ENCODE results near the gene PROS1.
A peak's percentile ranks its signal among the peaks of the same experiment; 100 is the strongest.
"Not testable (repeated sequence)": the region's sequence is repeated elsewhere in the genome, so short reads cannot be mapped to it uniquely, and the experiment has no call there.

PROS1 gene

GRCh38 chr3:93969443-93969842 is 4.3 kb downstream of the PROS1 start:
- DNase-seq: peak; percentile 88

GRCh38 chr3:93965106-93965505 is 8.6 kb downstream of the PROS1 start:
- DNase-seq: not testable (repeated sequence)

GRCh38 chr3:93962798-93963197 is 10.9 kb downstream of the PROS1 start:
- DNase-seq: no peak

- DNase-seq: no peak
Measured at GRCh38 chr3:93961489-93961888, 12.2 kb downstream of the PROS1 start.

GRCh38 chr3:93961026-93961425 is 12.7 kb downstream of the PROS1 start:
- no peak for DNase-seq

- not testable (repeated sequence) for DNase-seq
Measured at GRCh38 chr3:93949958-93950357, 23.7 kb downstream of the PROS1 start.

GRCh38 chr3:93937485-93937884 is 36.2 kb downstream of the PROS1 start:
- DNase-seq: not testable (repeated sequence)

GRCh38 chr3:93936549-93936948 is 37.1 kb downstream of the PROS1 start:
- no peak for DNase-seq

- DNase-seq: no peak
Measured at GRCh38 chr3:93934366-93935046, 39.2 kb downstream of the PROS1 start.

- no peak for DNase-seq
Measured at GRCh38 chr3:93931597-93932229, 42.0 kb downstream of the PROS1 start.

GRCh38 chr3:93930041-93930440 is 43.7 kb downstream of the PROS1 start:
- DNase-seq: no peak

- DNase-seq: no peak
Measured at GRCh38 chr3:93926789-93927188, 46.9 kb downstream of the PROS1 start.

GRCh38 chr3:93924491-93924890 is 49.2 kb downstream of the PROS1 start:
- peak; percentile 27 for DNase-seq

GRCh38 chr3:93923006-93923405 is 50.7 kb downstream of the PROS1 start:
- no peak for DNase-seq

GRCh38 chr3:93917546-93918029 is 56.1 kb downstream of the PROS1 start:
- DNase-seq: not testable (repeated sequence)

- DNase-seq: not testable (repeated sequence)
Measured at GRCh38 chr3:93913623-93914022, 60.1 kb downstream of the PROS1 start.

- DNase-seq: no peak
Measured at GRCh38 chr3:93911206-93911605, 62.5 kb downstream of the PROS1 start.

GRCh38 chr3:93910097-93910496 is 63.6 kb downstream of the PROS1 start:
- DNase-seq: peak; percentile 69

GRCh38 chr3:93907132-93907531 is 66.6 kb downstream of the PROS1 start:
- no peak for DNase-seq

GRCh38 chr3:93906245-93906644 is 67.5 kb downstream of the PROS1 start:
- no peak for DNase-seq

- no peak for DNase-seq
Measured at GRCh38 chr3:93904568-93904967, 69.1 kb downstream of the PROS1 start.

- DNase-seq: peak; percentile 2
Measured at GRCh38 chr3:93878250-93879017, 95.3 kb downstream of the PROS1 start.

- not testable (repeated sequence) for DNase-seq
Measured at GRCh38 chr3:93877427-93877826, 96.3 kb downstream of the PROS1 start.

GRCh38 chr3:93873412-93873811 is 100.3 kb downstream of the PROS1 start:
- DNase-seq: not testable (repeated sequence)

Measured in HCEC 1CT (cell line).